Astrocyte (in vitro differentiated cells and primary cell): ENCODE results near the gene SIAE.

Experiments
- EZH2 ChIP-seq: IDR thresholded peaks from 2 replicates; pipeline ENCODE4 v1.6.1; 2012; ENCODE audit warnings: mild to moderate bottlenecking, low read length, inconsistent platforms; ENCODE audit not compliant: insufficient read depth
- TF ChIP-seq, protein P1 (sequence below): IDR thresholded peaks from 2 replicates; pipeline ENCODE4 v1.5.1; 2011; ENCODE audit warnings: low read depth, mild to moderate bottlenecking, inconsistent platforms, low read length, moderate library complexity; ENCODE audit not compliant: insufficient read depth

DNA sequence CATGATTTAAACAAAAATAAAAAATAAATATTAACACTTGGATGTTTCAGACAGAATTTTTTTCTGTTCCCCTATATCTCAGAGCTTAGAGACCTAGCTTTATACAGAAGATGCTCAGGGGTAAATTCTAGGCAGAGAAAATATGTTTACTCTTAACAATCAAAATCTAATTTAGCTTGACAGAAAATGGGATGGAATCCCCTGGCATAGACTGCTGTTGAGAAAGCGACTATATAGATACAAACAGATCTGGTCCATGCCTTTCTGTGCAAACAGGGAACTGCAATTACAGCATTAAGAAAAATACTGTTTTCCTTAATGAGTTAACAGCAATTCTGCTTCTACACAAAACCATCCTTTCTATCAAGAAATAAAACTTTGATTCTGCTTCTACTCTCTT lies 14.6 kb downstream of the SIAE start:
- TF ChIP-seq, protein P1, sequence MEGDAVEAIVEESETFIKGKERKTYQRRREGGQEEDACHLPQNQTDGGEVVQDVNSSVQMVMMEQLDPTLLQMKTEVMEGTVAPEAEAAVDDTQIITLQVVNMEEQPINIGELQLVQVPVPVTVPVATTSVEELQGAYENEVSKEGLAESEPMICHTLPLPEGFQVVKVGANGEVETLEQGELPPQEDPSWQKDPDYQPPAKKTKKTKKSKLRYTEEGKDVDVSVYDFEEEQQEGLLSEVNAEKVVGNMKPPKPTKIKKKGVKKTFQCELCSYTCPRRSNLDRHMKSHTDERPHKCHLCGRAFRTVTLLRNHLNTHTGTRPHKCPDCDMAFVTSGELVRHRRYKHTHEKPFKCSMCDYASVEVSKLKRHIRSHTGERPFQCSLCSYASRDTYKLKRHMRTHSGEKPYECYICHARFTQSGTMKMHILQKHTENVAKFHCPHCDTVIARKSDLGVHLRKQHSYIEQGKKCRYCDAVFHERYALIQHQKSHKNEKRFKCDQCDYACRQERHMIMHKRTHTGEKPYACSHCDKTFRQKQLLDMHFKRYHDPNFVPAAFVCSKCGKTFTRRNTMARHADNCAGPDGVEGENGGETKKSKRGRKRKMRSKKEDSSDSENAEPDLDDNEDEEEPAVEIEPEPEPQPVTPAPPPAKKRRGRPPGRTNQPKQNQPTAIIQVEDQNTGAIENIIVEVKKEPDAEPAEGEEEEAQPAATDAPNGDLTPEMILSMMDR: no peak
- TF ChIP-seq EZH2: no peak
